GM19397 (cell line): Measurements from ENCODE around the gene FGGY.
"Not testable (repeated sequence)": the region's sequence is repeated elsewhere in the genome, so short reads cannot be mapped to it uniquely, and the experiment has no call there.

Source experiments
- ATAC-seq: cut with Tn5 transposase; IDR thresholded peaks from one replicate; pipeline ENCODE4 v1.9.1; 2021; ENCODE audit warnings: mild to moderate bottlenecking, moderate library complexity; ENCODE audit not compliant: unreplicated experiment

The FGGY gene

GRCh38 chr1:59689730-59690129 lies 392.8 kb downstream of the FGGY start:
- ATAC-seq: no peak

DNA sequence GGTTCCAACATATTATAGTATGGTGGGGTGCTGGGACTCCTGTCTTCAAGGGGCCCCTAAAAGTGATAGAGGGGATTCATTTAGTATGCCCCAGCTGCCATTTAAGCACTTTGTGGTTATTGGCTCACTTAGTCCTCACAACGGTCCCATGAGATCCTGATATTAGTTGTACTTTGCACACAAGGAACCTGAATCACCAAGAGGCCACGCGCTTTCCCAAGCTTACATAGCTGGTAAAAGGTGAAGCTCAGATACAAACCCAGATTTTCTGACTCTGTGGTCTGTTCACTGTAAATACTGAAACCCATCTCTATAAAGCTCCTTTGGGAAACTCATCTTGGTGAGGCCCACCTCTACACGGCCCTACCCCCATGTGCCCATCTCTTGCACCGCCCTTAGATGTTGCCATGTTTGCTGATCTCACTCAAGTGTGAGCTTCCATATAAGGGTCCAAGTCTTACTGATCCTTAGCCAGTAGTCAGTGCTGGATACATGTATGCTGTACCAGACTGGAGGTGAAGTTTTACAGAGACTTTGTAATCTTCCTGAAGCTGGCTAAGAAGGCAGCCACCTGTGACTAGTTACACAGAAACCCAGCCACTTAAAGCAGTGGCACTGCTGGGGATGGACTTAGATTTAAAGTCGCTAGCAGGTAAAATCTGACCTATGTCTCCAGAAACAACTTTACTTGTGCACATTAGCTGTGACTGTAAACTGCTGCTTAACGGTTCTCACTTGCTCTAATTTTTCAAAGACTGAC lies 393.5 kb downstream of the FGGY start:
- ATAC-seq: no peak

GRCh38 chr1:59691261-59691660 lies 394.4 kb downstream of the FGGY start:
- no peak for ATAC-seq

- ATAC-seq: no peak
Observed at GRCh38 chr1:59692591-59692990, 395.7 kb downstream of the FGGY start.

DNA sequence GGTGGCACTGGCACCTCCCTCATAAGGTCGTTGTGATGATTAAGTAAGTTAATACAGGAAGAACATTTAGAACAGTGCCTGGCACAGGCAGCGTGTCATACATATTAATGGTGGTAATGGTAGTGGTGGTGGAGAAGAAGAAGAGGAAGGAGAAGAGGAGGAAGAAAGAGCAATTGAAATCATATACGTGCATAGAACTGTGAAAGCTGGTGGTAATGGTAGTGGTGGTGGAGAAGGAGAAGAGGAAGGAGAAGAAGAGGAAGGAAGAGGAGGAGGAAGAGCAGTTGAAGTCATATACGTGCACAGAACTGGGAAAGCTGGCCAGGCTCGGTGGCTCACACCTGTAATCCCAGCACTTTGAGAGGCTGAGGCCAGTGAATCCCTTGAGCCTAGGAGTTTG lies 396.5 kb downstream of the FGGY start:
- no peak for ATAC-seq

DNA sequence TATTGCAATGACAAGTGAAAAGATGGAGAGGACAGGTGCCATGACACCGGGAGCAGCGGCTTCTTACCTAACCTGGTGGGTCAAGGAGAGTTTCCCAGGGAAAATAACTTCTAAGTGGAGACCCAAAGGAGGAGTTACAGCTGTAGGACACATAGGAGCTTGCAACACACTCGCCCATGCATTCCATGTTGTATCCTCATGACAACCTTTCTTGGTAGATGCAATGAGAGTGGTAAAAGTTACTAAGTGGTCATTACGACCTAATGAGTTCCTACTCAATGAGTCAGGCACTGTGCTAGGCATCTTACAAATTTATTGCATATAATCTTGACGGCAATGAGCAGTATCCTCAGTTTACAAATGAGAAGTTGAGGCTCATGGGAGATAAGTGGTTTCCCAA lies 398.4 kb downstream of the FGGY start:
- no peak for ATAC-seq

GRCh38 chr1:59696421-59697115 lies 399.7 kb downstream of the FGGY start:
- ATAC-seq: no peak

- ATAC-seq: no peak
Observed at GRCh38 chr1:59697150-59697800, 400.4 kb downstream of the FGGY start.

DNA sequence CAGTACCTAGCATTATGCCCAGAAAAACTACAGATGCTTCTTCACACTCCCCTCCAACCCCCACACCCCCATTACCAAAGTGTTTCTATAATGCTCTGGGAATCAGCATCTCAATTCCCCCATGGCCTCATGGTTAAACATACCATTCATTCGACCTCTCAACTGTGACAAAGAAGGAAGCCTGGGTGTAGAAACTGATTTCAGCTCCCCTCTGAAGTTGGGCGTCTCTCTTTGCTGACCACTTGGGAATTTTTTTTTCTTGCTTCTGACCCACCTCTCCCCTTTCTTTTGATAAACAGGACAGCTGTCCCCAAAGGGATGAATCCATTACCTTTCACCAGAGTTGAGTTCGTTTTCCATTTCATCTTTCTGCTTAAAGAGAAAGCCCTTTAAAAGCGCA lies 401.5 kb downstream of the FGGY start:
- ATAC-seq: no peak

DNA sequence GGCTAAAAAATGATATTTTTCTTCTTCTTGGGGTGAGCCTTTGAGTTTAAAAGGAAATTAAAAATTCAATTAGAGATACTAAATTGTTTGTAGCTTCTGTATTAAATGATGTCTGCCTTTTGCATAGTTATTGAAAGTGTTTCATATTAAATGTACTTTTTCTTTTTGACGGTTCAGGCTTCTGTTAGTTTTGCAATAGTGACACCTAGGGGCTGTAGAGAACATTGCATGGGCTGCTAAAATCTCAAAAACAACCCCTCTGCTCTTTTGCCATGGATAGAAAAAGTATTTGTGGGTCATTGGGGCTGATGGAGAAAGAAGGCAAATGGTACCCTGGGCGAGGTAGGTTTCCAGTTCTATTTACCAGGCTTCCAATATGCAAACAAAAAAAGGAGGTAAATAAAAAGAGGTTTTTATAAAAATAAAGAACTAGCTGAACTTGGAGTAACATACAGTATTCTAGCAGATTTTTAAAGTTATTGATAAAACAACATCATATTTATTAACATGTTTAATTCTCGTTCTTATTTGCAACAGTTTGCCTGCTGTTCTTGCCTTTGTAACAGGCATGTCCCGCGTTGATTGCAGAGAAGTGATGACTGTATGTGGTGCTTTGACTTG lies 402.4 kb downstream of the FGGY start:
- no peak for ATAC-seq

DNA sequence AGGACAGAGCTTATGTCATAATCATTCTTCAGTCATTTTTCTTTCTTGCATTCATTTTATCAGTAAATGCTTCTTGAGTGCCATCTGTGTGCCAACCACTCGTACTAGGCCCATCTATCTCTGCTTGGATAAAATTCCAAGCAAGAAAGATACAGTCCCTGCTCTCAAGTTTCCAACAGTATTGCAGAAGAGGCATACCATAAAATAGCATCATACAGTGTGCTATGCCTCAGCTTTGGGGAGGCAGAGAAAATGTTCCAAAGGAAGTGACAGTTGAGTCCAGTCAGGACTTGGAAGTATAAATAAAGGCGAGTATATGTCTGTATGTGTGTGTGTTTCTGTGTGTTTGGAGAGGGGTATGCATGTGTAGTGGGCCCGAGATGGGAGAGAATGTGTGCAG lies 404.5 kb downstream of the FGGY start:
- no peak for ATAC-seq

DNA sequence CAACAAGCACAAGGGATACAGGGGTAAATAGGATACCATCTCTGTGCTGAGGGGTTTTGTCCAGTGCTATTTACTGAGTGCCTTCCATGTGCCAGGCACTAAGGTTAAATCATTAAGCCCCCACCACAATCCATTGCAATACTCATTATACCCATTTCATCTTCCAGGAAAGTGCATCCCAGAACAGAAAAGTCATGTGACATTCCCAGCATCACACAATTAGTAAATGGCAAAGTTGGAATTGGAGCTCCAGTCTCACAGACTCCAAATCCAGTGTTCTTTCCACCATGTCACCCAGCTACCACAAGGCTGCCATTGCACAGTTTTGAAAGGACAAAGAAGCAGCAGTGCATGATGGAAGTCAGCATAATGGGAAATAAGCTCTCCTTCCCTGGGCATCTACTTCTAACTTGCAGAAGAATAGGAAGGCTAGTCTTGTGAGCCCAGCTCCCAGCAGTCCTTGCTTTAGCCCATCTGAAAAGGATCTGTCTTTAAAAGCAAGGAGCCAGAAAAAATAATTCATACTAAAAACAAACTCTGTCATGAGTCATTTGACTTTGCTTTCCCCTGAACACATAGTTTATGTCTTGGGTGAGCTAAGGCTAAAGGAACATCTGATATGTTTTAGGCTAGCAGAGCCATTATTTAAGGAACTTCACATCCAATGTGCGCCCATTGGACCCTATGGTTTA lies 406.5 kb downstream of the FGGY start:
- ATAC-seq: no peak

GRCh38 chr1:59703918-59704378 lies 407.1 kb downstream of the FGGY start:
- no peak for ATAC-seq

DNA sequence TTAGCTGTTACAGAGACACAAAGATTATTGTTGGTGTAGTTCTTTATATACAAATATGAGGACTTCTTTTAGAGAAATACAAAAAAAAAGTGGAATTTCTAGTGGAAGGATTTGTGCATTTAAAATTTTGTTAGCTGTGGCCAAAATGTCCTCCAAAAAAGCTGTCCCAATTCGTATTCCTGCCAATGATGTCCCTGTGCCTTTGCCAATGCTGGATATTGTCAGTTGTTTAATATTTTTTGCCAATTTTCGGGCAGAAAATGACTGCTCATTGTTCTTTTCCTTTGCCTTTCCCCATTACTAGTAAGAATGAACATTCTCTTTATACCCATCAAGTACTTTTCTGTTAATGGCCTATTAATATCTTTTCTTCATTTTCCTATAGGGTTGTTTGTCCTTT lies 407.8 kb downstream of the FGGY start:
- ATAC-seq: no peak

DNA sequence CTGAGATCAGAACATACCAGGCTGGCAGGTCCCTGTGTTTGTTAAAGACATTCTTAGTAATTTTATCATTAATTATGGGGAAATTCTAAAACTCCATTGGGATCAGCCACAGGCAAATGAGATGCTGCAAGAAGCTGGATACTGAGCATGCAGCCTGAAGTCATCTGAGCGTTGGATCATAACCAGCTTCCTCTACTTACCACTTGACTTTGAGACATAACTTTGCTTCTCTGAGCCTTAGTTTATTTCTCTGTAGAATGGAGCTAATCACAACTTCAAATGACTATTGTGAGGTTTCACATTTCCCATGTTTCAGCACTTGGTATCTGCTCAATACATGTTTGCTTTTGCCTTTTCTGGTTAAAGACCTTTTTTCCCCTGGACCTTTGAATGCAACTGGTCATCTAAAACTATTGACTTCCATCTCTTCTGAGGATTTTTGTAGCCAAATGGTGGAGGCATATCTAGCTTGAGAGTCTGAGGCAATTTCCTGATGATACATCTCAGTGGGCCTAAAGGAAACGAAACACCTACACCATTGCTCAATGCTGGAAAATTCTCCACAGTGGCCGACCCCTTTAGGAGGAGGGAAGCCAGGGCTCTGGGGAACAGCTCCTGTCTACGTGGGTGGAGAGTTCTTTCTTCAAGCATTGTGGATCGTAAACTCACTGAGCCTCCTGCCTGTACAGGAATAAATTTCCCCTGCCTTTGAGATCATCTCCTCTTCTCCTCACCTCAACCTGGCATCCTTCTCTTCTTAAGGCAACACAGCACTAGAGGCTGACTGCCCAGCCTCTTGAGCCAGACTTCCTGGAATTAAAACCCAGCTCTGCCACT lies 408.8 kb downstream of the FGGY start:
- ATAC-seq: no peak

GRCh38 chr1:59706303-59706599 lies 409.4 kb downstream of the FGGY start:
- ATAC-seq: no peak

- ATAC-seq: no peak
Observed at GRCh38 chr1:59707178-59707791, 410.4 kb downstream of the FGGY start.

DNA sequence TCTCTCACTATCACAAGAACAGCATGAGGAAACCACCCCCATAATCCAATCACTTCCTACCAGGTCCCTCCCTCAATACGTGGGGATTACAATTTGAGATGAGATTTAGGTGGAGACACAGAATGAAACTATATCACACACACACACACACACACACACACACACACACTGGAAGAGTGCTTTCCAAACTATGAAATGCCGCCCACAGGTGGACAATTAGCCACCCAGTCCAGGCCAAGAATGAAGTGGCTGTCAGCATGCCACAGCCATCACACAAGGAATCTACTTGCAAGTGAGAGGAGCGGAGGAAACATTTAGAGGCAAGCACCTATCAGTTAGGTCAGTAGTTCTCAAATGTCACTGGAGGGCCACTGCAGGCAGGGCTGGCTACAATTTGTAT lies 412.4 kb downstream of the FGGY start:
- no peak for ATAC-seq

GRCh38 chr1:59710920-59711319 lies 414.0 kb downstream of the FGGY start:
- not testable (repeated sequence) for ATAC-seq

DNA sequence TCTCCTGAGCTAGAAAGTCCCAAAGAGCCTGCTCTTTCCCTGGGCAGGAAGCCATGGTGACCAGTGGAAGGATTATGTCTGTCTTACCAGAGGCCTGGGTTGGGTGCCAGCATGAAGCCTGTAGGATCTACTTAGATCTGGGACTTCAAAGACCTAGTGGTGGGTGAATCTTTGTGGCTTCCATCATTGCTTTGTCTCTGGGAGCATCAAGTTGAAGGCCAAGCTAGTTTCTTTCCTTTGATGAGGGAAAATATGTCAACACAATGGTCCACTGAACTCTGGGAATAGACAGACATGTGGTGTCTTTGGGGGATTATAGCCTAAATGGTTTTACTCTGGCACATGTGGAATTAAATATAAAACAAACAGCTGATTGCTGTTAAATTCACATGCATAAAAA lies 417.3 kb downstream of the FGGY start:
- no peak for ATAC-seq
